Suppressor macrophage treated with lipopolysaccharide for 1 hour (primary cell): ENCODE data around the gene TNRC6B.
A peak's percentile ranks its signal among the peaks of the same experiment; 100 is the strongest.
"Not testable (repeated sequence)": the region's sequence is repeated elsewhere in the genome, so short reads cannot be mapped to it uniquely, and the experiment has no call there.

Experiments used
- DNase-seq, 3 donors: peaks; one replicate each; pipeline ENCODE4 v3.0.0-alpha.2; 2020 to 2022

The TNRC6B gene

DNA sequence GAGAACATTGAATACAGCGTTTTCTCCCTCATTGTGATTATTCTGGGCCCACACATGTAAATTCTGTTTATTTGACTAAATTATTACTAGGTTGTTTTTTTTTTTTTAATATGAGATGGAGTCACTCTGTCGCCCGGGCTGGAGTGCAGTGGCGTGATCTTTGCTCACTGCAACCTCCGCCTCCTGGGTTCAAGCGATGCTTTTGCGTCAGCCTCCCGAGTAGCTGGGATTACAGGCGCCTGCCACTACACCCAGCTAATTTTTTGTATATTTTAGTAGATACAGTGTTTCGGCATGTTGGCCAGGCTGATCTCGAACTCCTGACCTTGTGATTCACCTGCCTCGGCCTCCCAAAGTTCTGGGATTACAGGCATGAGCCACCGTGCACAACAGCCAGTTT is 5.9 kb downstream of the TNRC6B start:
- DNase-seq, result not testable (repeated sequence)

GRCh38 chr22:40187389-40187788 is 9.7 kb downstream of the TNRC6B start:
- DNase-seq, result no peak

- no peak for DNase-seq
Observed at GRCh38 chr22:40189997-40190396, 12.3 kb downstream of the TNRC6B start.

GRCh38 chr22:40190501-40190900 is 12.8 kb downstream of the TNRC6B start:
- peak in 1 of 3 donors; percentile 38 for DNase-seq

DNA sequence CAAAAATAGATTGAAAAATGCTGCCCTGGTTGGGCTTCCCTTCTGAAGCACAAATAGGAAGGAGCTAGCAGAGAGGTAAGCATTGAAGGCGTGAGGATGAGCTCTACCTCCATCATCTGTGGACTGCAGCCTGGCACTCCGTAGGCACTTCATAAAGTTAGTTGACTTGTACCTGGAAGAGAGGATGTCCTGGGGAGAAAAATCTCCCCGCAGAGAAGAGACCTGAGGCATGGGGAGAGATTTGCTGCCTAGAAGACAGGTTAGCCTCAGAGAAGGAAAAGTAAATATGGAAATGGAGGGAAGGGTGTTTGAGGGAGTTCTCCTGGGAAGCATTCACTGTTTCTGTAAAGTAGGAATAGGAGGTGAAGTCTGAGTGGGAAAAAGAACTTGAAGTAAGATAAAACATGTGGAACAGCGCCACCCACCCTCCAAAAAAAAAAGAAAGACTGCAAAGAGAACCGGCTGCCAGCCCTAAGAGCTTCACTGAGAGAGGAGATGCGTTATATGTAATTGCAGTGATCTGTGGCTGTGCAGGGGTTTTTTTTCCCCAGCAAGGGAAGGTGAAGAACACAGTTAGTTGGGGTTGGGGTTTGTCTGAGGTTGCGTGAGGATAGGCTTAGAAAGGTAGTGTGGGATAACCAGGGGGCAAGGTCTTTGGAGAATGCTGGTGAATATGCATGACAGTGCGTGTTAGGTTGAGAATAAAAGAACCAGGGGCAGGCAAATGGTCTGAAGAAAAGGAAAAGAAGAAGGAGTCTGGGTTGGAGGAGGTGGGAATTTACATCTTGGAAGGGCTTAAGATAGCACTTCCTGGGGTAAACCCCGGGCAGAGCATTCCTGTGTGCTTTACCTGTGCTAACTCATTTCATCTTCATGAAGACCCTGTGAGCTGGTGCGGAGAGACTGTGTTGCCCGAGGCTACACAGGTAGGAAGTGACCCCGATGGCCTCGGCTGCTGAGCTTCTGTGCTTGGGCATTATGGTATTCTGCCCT is 16.0 kb downstream of the TNRC6B start:
- no peak for DNase-seq

GRCh38 chr22:40194656-40195055 is 16.9 kb downstream of the TNRC6B start:
- DNase-seq, result no peak

DNA sequence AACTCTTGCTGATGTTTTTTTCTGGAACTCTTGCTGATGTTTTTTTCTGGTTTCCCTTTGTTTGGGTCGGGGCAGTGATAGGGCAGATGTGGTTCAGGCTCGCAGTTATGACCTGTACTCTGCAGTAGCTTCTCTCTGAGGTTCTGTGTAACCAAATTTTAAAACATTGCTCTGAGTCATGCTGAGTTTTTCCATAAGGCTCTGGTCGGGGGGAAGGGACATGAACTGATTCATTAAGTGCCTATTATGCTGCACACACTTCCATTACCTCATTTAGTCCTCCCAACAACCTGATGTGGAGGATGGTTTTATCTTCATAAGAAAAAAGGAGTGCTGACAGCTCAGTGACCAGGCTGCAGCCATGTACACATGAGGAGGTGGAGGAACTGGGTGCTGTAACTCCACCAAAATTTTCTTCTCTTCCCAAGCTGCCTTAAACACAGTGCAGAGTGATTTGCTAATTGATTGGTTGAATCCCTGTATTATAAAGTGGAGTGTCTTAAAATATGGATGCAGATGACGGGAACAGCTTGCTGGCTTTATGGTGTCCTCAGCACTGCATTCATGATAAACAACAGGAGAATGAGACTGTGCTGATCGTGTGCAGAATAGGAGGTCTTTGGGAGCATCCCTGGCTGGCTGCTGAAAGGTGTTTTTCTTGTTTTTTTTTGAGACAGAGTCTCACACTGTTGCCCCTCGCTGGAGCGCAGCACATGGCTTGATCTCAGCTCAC is 19.1 kb downstream of the TNRC6B start:
- DNase-seq, result peak; percentile 63 to 80 (median 71)

- DNase-seq, result not testable (repeated sequence)
Observed at GRCh38 chr22:40197421-40197820, 19.7 kb downstream of the TNRC6B start.

DNA sequence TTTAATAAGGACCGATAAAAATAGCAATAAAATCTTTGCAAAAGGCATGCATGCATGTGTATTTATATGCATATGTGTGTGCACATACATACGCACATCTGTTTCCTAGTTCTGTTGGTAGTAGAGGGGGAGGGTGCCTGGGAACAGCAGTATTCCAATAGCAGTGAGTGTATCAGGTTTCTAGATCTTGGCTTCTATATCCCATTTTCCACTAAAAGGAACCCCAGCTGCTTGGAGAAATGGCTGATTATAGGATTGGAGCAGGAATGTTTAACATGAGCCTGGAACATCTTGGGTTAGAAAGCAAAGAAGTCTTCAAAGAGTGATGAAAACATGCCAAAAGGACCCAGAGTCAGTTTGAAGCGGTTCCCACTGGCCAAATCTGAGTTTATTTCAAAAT is 21.0 kb downstream of the TNRC6B start:
- DNase-seq, result no peak

GRCh38 chr22:40199223-40199622 is 21.5 kb downstream of the TNRC6B start:
- DNase-seq, result no peak

- no peak for DNase-seq
Observed at GRCh38 chr22:40199852-40200251, 22.1 kb downstream of the TNRC6B start.

- DNase-seq, result no peak
Observed at GRCh38 chr22:40200795-40201530, 23.2 kb downstream of the TNRC6B start.

GRCh38 chr22:40202225-40202944 is 24.7 kb downstream of the TNRC6B start:
- no peak for DNase-seq

GRCh38 chr22:40203572-40203971 is 25.8 kb downstream of the TNRC6B start:
- DNase-seq, result no peak

GRCh38 chr22:40204321-40205116 is 26.8 kb downstream of the TNRC6B start:
- DNase-seq, result no peak

DNA sequence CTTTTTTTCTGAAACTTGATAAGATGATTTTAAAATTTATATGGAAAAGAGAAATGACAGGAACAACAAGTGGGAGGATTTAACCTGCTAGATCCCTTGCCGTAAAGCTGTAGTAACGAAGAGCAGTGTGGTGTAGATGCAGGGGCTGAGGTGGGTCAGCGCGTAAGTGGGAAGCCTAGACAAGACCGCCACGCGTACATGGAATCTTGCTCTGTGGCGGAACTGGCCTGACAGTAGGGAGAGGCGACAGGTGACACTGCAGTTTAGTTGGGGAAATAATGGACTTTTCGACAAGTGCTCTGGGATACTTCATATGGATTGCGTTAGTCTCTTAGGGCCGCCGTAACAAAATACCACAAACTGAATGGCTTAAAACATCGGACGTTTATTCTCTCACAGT is 28.8 kb downstream of the TNRC6B start:
- DNase-seq, result no peak

DNA sequence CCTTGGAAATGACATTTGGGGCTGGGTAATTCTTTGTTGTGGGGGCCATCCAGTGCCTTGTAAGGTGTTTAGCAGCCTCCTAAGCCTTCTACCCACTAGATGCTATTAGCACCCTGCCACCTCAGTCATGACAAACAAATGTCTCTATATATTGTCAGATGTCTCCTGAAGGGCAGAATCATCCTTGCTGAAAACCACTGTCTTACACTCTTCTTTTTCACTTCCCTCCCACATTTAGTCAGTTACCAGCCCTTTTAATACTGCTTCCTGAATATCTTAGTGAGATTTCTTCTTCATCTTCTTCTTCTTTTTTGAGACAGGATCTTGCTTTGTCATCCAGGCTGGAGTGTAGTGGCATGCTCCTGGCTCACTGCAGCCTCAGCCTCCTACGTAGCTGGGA is 33.1 kb downstream of the TNRC6B start:
- peak; percentile 47 to 69 (median 64) for DNase-seq

GRCh38 chr22:40211476-40212054 is 33.8 kb downstream of the TNRC6B start:
- peak; percentile 44 to 45 (median 44) for DNase-seq

DNA sequence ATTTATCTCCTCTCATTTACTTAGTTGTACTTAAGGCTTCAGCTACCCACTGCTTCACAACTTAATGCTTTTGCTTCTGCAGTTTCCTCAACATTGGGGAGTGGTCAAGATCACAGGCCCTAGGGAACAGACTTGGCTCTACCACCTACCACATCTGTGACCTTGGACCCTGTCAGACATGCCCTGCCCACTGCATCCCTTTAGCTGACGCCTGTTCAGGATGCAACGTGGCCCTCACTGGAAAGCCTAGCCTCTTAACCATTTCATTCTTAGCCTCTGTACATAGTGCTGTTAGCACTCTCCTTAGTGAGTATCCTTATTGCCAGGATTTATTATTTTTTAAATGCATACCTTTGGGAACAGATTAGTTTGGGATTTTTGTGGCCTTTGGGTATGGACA is 34.4 kb downstream of the TNRC6B start:
- no peak for DNase-seq

DNA sequence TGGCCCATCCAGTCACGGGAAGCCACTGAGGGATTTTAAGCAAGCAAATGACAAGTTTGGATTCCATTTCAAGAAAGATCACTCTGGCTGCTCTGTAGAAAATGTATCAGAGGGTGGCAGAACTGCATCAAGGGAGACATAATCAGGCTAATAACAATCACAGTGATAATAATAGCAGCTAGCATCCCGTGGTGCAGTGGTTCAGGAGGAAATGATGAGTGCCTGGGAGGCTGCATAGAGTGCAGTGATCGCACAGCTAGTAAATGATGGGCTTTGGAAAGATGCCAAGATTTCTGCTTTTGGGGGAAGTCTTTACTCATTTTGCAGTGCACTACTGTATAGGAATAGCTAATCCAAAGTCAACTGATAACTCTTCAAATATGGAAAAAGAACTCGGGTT is 35.8 kb downstream of the TNRC6B start:
- DNase-seq, result no peak

- peak; percentile 76 to 80 (median 77) for DNase-seq
Observed at GRCh38 chr22:40215266-40215665, 37.5 kb downstream of the TNRC6B start.
